Left kidney (tissue), 2 donors: ENCODE results near the gene TFF3. TPM values are rescaled to one million over a fixed set of nuclear protein-coding genes. Genes with fewer than 3 reads are reported as not detected.
A peak's percentile ranks its signal among the peaks of the same experiment; 100 is the strongest.

Experiments
- DNase-seq: peaks from one replicate; pipeline ENCODE4 v3.0.0-alpha.2; 2013
- polyA plus RNA-seq: library from polyadenylated mRNA; unstranded; fragments of 120-200 nt; gene quantifications from one replicate; pipeline ENCODE4 v1.2.1, GENCODE V29; 2013; ENCODE audit not compliant: insufficient read length

The TFF3 gene
- polyA plus RNA-seq, 1 donor: 3.0 TPM

DNA sequence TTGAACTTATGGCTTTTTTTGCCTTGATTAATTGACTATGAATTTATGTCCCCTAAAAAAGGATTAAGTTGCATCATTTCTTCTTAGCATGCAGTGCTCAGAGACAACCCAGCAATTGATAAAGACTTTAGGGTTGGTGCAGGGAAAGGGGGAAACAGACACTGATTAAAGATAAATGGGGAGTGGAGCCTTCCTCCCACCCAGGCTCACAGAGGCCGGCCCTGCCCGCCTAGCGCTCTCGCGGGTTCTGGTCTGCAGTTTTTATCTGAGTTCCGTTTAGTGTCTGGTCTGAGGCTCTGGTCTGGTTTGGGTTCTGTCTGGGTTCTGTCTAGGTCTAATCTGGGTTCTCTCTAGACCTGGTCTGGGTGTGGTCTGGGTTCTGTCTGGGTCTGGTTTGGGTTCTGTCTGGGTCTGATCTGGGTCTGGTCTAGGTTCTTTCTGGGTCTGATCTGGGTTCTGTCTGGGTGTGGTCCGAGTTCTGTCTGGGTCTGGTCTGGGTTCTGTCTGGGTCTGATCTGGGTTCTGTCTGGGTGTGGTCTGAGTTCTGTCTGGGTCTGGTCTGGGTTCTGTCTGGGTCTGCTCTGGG is 48.1 kb downstream of the TFF3 start:
- DNase-seq: no peak

- DNase-seq: no peak
These were observed 49.9 kb downstream of the TFF3 start for GRCh38 chr21:42265231-42265812.

- DNase-seq: no peak
These were observed 50.7 kb downstream of the TFF3 start for GRCh38 chr21:42264245-42265195.

GRCh38 chr21:42263591-42264131 is 51.5 kb downstream of the TFF3 start:
- peak; percentile 31 for DNase-seq

DNA sequence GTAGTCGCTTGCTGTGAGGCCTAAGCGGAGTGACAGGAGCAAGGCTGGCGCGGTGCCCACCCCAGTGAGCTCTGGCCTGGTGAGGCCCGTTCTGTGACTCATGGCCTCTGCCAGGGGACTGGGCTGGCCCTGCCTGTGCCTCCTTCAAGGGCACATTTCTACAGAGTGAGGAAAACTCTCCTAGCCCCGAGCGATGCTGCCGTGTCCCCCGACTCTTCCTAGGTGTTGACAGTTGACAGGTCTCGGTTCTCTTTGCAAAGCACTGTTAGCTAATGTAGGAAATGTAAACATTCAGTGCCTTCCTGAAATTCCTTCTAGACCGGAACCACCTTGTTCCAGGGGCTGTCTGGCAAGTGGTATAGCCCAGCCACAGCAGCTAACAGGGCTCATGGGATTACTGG is 52.4 kb downstream of the TFF3 start:
- DNase-seq: no peak

DNA sequence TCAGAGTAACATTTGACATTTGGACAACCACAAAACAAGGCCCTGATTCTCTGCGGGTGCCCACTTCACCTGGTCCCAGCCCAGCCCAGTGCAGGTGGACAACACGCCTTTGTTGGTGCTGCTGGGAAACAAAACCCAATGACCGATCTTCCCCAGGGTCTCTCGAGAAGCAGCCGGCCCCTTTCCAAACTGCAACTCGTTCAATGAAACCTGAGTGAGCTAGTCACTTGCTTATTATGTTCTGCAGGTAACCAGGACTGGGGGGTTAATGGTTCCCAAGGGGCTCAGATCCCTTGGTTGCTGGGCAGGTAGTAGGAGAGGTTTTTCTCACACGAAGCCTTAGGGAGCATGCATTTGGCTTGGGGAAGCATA is 53.4 kb downstream of the TFF3 start:
- no peak for DNase-seq

Other genes starting within 250 kb of the TFF3 start
- 0.22 TPM for gene UMODL1, start 244.1 kb downstream of the TFF3 start, polyA plus RNA-seq
- 10.2 TPM for gene ABCG1, start 96.3 kb downstream of the TFF3 start, polyA plus RNA-seq
- not detected for gene TFF2, start 35.6 kb upstream of the TFF3 start, polyA plus RNA-seq
- gene TFF1, start 51.1 kb upstream of the TFF3 start, polyA plus RNA-seq: not detected
- 1.7 TPM for gene TMPRSS3, start 80.6 kb upstream of the TFF3 start, polyA plus RNA-seq
- not detected for gene UBASH3A, start 88.5 kb upstream of the TFF3 start, polyA plus RNA-seq
- gene RSPH1, start 180.8 kb upstream of the TFF3 start, polyA plus RNA-seq: 14.4 TPM
- gene SLC37A1, start 198.4 kb upstream of the TFF3 start, polyA plus RNA-seq: 8.0 TPM